Measurements from ENCODE around the gene ZNF785. TPM values are rescaled to one million over a fixed set of nuclear protein-coding genes. Genes with fewer than 3 reads are reported as not detected.
A peak's percentile ranks its signal among the peaks of the same experiment; 100 is the strongest.

ZNF785 gene
- total and polyA plus RNA-seq, 2 of the 13 experiments (the other 11 are each of a cell fraction or from before 2014, with no cell fraction given) = 0.01 TPM; not detected in 1

DNA sequence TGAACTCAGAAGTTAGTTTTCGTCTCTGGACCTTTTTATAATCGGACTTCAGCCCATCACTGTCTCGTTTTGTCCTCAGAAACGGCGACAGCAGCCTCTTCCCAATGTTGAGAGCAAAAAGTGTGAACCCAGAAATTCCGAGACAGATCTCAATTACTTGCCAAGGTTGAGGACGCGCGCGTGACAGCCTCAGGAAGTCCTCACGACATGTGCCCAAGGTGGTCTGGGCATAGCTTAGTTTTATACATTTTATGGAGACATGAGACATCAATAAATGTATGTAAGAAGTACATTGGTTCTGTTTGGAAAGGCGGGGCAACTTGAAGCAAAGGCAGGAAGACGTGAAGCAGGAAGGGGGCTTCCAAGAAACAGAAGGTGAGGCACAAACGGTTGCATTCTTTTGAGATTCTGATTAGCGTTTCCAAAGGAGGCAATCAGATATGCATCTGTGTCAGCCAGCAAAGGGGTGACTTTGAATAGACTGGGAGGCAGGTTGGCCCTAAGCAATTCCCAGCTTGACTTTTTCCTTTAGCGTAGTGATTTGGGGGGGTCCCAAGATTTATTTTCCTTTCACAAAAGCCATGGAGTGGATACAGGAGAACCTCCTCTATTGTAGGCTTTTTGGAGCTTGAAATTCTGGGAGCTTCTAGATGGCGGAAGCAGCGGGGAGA is 50.3 kb downstream of the ZNF785 start (continued):
- TF ChIP-seq SRF (IDR thresholded peaks at IDR 0.05; ENCODE audit: low read depth, low read length) (no peak), REXO4 (CRISPR knock-in tag; IDR thresholded peaks at IDR 0.05; ENCODE audit: borderline replicate concordance) (no peak), ZNF30 (CRISPR knock-in tag; IDR thresholded peaks at IDR 0.05) (no peak; the same call in 1 of the 2 replicates), ZBTB46 (CRISPR knock-in tag; IDR thresholded peaks at IDR 0.05; ENCODE audit: borderline replicate concordance) (no peak), MED13 (CRISPR knock-in tag; IDR thresholded peaks at IDR 0.05) (no peak), ZNF766 (CRISPR knock-in tag; IDR thresholded peaks at IDR 0.05; ENCODE audit: borderline replicate concordance) (no peak), TBX3 (IDR thresholded peaks at IDR 0.05; ENCODE audit: borderline replicate concordance) (no peak), SP5 (CRISPR knock-in tag; IDR thresholded peaks at IDR 0.05; ENCODE audit: borderline replicate concordance, low read depth) (no peak), ZNF792 (CRISPR knock-in tag; IDR thresholded peaks at IDR 0.05) (no peak; the same call in 1 of the 2 replicates), ZNF354B (CRISPR knock-in tag; IDR thresholded peaks at IDR 0.05) (no peak), ARHGAP35 (CRISPR knock-in tag; IDR thresholded peaks at IDR 0.05; ENCODE audit: borderline replicate concordance) (no peak), MLX (CRISPR knock-in tag; IDR thresholded peaks at IDR 0.05) (no peak; the same call in 1 of the 2 replicates), ZBTB20 (CRISPR knock-in tag; IDR thresholded peaks at IDR 0.05; ENCODE audit: borderline replicate concordance, low read depth) (no peak; the same call in 1 of the 2 replicates), ZNF121 (CRISPR knock-in tag; IDR thresholded peaks at IDR 0.05) (no peak), ZNF180 (CRISPR knock-in tag; IDR thresholded peaks at IDR 0.05; ENCODE audit: borderline replicate concordance, low read depth) (no peak), ISX (CRISPR knock-in tag; conservative IDR thresholded peaks at IDR 0.05) (no peak), NCOR1 (IDR thresholded peaks at IDR 0.05; ENCODE audit: borderline replicate concordance, low read length) (no peak)
- TF ChIP-seq, protein P1, sequence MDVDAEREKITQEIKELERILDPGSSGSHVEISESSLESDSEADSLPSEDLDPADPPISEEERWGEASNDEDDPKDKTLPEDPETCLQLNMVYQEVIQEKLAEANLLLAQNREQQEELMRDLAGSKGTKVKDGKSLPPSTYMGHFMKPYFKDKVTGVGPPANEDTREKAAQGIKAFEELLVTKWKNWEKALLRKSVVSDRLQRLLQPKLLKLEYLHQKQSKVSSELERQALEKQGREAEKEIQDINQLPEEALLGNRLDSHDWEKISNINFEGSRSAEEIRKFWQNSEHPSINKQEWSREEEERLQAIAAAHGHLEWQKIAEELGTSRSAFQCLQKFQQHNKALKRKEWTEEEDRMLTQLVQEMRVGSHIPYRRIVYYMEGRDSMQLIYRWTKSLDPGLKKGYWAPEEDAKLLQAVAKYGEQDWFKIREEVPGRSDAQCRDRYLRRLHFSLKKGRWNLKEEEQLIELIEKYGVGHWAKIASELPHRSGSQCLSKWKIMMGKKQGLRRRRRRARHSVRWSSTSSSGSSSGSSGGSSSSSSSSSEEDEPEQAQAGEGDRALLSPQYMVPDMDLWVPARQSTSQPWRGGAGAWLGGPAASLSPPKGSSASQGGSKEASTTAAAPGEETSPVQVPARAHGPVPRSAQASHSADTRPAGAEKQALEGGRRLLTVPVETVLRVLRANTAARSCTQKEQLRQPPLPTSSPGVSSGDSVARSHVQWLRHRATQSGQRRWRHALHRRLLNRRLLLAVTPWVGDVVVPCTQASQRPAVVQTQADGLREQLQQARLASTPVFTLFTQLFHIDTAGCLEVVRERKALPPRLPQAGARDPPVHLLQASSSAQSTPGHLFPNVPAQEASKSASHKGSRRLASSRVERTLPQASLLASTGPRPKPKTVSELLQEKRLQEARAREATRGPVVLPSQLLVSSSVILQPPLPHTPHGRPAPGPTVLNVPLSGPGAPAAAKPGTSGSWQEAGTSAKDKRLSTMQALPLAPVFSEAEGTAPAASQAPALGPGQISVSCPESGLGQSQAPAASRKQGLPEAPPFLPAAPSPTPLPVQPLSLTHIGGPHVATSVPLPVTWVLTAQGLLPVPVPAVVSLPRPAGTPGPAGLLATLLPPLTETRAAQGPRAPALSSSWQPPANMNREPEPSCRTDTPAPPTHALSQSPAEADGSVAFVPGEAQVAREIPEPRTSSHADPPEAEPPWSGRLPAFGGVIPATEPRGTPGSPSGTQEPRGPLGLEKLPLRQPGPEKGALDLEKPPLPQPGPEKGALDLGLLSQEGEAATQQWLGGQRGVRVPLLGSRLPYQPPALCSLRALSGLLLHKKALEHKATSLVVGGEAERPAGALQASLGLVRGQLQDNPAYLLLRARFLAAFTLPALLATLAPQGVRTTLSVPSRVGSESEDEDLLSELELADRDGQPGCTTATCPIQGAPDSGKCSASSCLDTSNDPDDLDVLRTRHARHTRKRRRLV (CRISPR knock-in tag; IDR thresholded peaks at IDR 0.05) = no peak
- TF ChIP-seq, protein P2, sequence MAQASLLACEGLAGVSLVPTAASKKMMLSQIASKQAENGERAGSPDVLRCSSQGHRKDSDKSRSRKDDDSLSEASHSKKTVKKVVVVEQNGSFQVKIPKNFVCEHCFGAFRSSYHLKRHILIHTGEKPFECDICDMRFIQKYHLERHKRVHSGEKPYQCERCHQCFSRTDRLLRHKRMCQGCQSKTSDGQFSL (CRISPR knock-in tag; IDR thresholded peaks at IDR 0.05) = 0 out of 2 replicates have a peak, but pooled peaks have one; percentile 26
- TF ChIP-seq, protein P3, sequence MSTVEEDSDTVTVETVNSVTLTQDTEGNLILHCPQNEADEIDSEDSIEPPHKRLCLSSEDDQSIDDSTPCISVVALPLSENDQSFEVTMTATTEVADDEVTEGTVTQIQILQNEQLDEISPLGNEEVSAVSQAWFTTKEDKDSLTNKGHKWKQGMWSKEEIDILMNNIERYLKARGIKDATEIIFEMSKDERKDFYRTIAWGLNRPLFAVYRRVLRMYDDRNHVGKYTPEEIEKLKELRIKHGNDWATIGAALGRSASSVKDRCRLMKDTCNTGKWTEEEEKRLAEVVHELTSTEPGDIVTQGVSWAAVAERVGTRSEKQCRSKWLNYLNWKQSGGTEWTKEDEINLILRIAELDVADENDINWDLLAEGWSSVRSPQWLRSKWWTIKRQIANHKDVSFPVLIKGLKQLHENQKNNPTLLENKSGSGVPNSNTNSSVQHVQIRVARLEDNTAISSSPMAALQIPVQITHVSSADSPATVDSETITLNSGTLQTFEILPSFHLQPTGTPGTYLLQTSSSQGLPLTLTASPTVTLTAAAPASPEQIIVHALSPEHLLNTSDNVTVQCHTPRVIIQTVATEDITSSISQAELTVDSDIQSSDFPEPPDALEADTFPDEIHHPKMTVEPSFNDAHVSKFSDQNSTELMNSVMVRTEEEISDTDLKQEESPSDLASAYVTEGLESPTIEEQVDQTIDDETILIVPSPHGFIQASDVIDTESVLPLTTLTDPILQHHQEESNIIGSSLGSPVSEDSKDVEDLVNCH (CRISPR knock-in tag; IDR thresholded peaks at IDR 0.05) = no peak
